Gastrocnemius medialis (tissue), 4 donors: ENCODE results near the gene SYT2.

ENCODE experiments used
- CTCF ChIP-seq, 5 experiments: fragments of 450-650 bp in 3 of 5; fragments of 200-600 bp in 2 of 5; sonication (generic) in 2 of 5; IDR thresholded peaks in 4 of 5; conservative IDR thresholded peaks in 1 of 5; 1 replicate in 4 of 5; 2 replicates in 1 of 5; pipeline ENCODE4 v1.5.1; 2016 to 2019; ENCODE audit warnings: antibody characterized with exemption in 5 of 5, mild to moderate bottlenecking in 3 of 5, moderate library complexity in 3 of 5
- POLR2A ChIP-seq, 2 donors: fragments of 450-650 bp; IDR thresholded peaks; one replicate each; pipeline ENCODE4 v1.6.1; 2017; ENCODE audit warnings: antibody characterized with exemption in 2 of 2, mild to moderate bottlenecking in 2 of 2, moderate library complexity in 2 of 2

GRCh38 chr1:202679406-202680177, 30.7 kb downstream of the SYT2 start:
- no peak for TF ChIP-seq CTCF (IDR thresholded peaks at IDR 0.05 in 4 of 5, conservative IDR thresholded peaks at IDR 0.05 in 1 of 5)
- no peak for TF ChIP-seq POLR2A (IDR thresholded peaks at IDR 0.05)
